Brain microvascular endothelial cell (primary cell): ENCODE data around the gene ZNF846.
"Not testable (repeated sequence)": the region's sequence is repeated elsewhere in the genome, so short reads cannot be mapped to it uniquely, and the experiment has no call there.

Experiments used
- DNase-seq: peaks from one replicate; pipeline ENCODE4 v3.0.0-alpha.2; 2020
- H3K27ac ChIP-seq: fragments of 250-450 bp; sonication (Bioruptor Pico); 2 replicates; pipeline ENCODE4 v1.5.1; 2020; ENCODE audit warnings: mild to moderate bottlenecking, moderate library complexity
- H3K27me3 ChIP-seq: fragments of 250-450 bp; sonication (Bioruptor Pico); replicated peaks from 2 replicates; pipeline ENCODE4 v1.5.1; 2020; ENCODE audit warnings: mild to moderate bottlenecking
- H3K36me3 ChIP-seq: fragments of 250-450 bp; sonication (Bioruptor Pico); replicated peaks from 2 replicates; pipeline ENCODE4 v1.5.1; 2020; ENCODE audit warnings: mild to moderate bottlenecking
- H3K4me3 ChIP-seq: 2 replicates; pipeline ENCODE4 v1.5.1; 2011; ENCODE audit warnings: low read depth, mild to moderate bottlenecking, control low read depth, low read length, moderate library complexity
- in situ Hi-C: cut with HindIII; loops from 2 replicates; pipeline ENCODE4 v1.10.0; 2017; ENCODE audit warnings: low sequenced_read_pairs, low pct_ligation_motif_present
- TF ChIP-seq, protein P1 (sequence below): IDR thresholded peaks from 2 replicates; pipeline ENCODE4 v1.5.1; 2011; ENCODE audit warnings: low read depth, mild to moderate bottlenecking, moderate library complexity, low read length, control low read depth, inconsistent platforms; ENCODE audit errors: missing control alignments

Gene ZNF846

DNA sequence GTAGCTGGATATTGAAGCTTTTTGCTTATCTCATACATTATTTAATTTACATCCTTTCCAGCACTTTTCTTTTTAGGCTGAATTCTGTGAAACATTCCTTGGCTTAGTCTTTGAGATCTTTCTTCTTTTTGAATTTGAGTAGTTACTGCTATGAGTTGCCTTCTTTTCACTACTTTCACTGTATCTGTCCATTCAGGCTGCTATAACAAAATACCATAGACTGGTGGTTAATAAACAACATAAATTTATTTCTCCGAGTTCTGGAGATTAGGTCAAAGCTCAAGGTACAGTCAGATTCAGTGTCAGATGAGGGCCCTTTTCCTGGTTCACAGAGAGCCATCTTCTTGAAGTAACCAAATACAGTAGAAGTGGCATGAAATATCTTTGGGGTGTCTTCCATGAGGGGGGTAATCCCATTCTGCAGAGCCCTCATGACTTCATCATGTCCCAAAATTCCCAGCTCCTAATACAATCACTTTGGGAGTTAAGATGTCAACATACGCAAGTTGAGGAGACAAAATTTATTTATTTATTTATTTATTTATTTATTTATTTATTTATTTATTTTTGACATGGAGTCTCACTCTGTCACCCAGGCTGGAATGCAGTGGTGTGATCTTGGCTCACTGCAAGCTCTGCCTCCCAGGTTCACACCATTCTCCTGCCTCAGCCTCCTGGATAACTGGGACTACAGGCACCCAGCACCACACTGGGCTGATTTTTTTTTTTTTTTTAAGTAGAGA lies 15.7 kb downstream of the ZNF846 start:
- DNase-seq = no peak
- TF ChIP-seq, protein P1, sequence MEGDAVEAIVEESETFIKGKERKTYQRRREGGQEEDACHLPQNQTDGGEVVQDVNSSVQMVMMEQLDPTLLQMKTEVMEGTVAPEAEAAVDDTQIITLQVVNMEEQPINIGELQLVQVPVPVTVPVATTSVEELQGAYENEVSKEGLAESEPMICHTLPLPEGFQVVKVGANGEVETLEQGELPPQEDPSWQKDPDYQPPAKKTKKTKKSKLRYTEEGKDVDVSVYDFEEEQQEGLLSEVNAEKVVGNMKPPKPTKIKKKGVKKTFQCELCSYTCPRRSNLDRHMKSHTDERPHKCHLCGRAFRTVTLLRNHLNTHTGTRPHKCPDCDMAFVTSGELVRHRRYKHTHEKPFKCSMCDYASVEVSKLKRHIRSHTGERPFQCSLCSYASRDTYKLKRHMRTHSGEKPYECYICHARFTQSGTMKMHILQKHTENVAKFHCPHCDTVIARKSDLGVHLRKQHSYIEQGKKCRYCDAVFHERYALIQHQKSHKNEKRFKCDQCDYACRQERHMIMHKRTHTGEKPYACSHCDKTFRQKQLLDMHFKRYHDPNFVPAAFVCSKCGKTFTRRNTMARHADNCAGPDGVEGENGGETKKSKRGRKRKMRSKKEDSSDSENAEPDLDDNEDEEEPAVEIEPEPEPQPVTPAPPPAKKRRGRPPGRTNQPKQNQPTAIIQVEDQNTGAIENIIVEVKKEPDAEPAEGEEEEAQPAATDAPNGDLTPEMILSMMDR = no peak
- no peaks in the 10 kb centered on the region for H3K27me3 ChIP-seq
- in situ Hi-C loops = no loop called here
- peaks cover 5% of the 10 kb centered on the region for H3K36me3 ChIP-seq
- H3K4me3 ChIP-seq = no peak overlapping the region
- H3K27ac ChIP-seq = no peak overlapping the region

DNA sequence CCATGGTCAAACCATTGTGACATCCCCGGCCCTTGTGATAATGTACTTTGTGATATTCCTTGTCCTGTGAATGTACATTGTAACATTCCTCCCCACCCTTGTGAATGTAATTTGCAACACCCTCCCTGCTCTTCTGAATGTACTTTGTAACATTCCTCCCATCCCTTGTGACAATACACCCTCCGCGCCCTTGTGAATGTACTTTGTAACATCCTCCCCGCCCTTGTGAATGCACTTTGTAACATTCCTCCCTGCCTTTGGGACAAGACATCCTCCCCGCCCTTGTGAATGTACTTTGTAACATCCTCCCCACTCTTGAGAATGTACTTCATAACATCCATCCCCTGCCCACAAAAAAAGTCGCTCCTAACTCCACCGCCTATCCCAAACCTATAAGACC lies 17.1 kb downstream of the ZNF846 start:
- H3K27me3 ChIP-seq = no peaks in the 10 kb centered on the region
- no peak for DNase-seq
- no peak overlapping the region for H3K4me3 ChIP-seq
- TF ChIP-seq, protein P1 = no peak
- no peak overlapping the region for H3K27ac ChIP-seq
- no peaks in the 10 kb centered on the region for H3K36me3 ChIP-seq
- in situ Hi-C loops = no loop called here

DNA sequence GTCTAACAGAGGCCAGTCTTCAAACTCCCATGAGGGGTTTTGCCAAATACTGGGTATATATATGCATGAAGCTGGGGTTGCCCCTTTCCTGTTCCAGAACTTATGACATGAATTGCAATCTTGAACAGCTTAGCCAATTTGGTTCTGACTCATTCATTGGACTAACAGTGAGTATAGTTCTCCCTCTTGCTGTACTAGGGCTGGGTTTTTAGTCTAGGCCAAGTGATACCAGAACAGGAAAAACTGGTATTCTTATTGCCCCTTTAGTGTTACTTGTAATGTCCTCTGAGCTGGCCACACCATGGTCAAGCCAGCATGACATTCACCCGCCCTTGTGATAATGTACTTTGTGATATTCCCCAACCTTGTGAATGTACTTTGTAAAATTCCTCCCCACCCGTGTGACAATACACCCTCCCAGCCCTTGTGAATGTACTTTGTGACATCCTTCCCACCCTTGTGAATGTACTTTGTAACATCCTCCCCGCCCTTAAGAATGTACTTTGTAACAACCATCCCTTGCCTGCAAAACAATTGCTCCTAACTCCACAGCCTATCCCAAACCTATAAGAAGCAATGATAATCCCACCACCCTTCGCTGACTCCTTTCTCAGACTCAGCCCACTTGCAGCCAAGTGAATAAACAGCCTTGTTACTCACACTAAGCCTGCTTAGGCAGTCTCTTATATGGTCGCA lies 26.9 kb downstream of the ZNF846 start:
- H3K4me3 ChIP-seq = no peak overlapping the region
- DNase-seq = no peak
- H3K27me3 ChIP-seq = no peaks in the 10 kb centered on the region
- no peaks in the 10 kb centered on the region for H3K36me3 ChIP-seq
- H3K27ac ChIP-seq = no peak overlapping the region
- TF ChIP-seq, protein P1 = no peak
- in situ Hi-C loops = no loop called here

DNA sequence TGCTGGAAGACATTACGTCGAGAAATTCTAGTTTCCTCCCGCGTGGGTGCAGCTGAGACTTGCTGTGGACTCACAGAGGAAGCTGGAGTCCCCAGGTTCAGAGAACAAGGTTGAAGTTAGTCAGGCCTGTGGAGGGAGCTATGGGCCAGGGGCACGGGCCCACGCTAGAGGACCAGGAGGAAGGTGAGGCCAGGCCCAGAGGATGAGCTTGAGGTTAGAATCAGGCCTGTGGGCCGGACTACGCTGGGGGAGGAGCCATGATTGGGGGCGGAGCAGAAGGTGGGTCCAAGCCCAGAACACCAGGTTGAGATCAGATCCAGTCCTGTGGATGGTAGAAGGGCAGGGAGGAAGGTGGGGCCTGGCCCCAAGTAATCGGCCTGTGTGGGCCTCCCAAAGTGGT lies 32.6 kb downstream of the ZNF846 start:
- no peak for DNase-seq
- Histone ChIP-seq H3K27me3 (no peaks in the 10 kb centered on the region), H3K4me3 (no peak overlapping the region), H3K36me3 (no peaks in the 10 kb centered on the region), H3K27ac (no peak overlapping the region)
- in situ Hi-C loops = no loop called here
- TF ChIP-seq, protein P1 = no peak

DNA sequence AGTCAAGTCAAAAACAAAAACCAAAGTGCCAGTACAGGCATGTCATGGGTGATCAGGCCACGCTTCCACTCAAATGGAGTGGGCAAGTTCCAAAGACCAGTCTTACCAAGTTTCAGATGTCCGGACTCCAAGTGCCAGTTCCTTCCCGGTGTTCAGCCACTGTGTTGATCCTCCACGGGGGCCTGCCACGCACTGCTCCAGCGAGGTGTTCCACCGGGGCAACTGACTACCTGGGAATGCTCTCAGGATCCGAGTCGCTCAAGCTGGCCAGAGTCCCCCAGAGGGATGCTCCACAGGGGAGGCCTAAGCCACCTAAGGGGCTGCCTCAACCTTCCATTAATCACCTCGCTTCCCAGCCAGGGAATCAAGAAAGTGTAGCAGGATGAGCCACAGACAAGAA lies 38.5 kb downstream of the ZNF846 start:
- in situ Hi-C loops, H3K4me3 ChIP-seq, H3K27ac ChIP-seq, DNase-seq, H3K36me3 ChIP-seq, H3K27me3 ChIP-seq: not testable (repeated sequence)

DNA sequence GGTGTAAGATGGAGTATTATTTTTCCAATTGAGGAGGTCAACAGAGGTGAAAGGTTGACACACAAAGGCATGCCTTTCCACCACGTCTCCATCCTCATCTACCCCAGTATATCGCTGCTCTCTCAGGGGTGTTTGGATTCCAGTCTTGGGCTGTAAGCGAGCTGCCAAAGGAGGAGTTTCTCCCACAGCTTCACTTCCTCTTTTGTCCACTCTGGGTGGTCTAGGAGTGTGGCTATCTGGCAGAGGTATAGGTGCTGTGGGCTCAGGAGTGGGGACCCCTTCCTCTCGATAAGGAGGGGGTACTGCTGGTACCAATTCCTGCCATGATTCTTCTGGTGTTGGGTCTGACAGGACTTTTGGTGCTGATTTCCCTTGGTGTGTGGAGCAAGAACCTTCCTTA lies 39.4 kb downstream of the ZNF846 start:
- in situ Hi-C loops = no loop called here
- Histone ChIP-seq H3K27me3 (no peaks in the 10 kb centered on the region), H3K27ac (no peak overlapping the region), H3K4me3 (no peak overlapping the region), H3K36me3 (no peaks in the 10 kb centered on the region)
- TF ChIP-seq, protein P1 = no peak
- DNase-seq = no peak
